GM23248 (cell line): ENCODE measurements around the gene FHOD3. TPM values are rescaled to one million over a fixed set of nuclear protein-coding genes. Genes with fewer than 3 reads are reported as not detected.

ENCODE experiments used
- DNase-seq: peaks from one replicate; pipeline ENCODE4 v3.0.0-alpha.2; 2015
- H2AFZ ChIP-seq: fragments of 200-600 bp; sonication (generic); 2 replicates; pipeline ENCODE4 v1.6.1; 2016; ENCODE audit warnings: antibody characterized with exemption
- H3F3A ChIP-seq: fragments of 200-600 bp; sonication (generic); 2 replicates; pipeline ENCODE4 v1.6.1; 2016; ENCODE audit warnings: mild to moderate bottlenecking, antibody characterized with exemption, mixed run types; ENCODE audit not compliant: insufficient read depth
- H3K27ac ChIP-seq: fragments of 200-600 bp; sonication (generic); 2 replicates; pipeline ENCODE4 v1.5.1; 2016; ENCODE audit warnings: mild to moderate bottlenecking
- H3K27me3 ChIP-seq: fragments of 200-600 bp; sonication (generic); replicated peaks from 2 replicates; pipeline ENCODE4 v1.6.1; 2016; ENCODE audit warnings: mild to moderate bottlenecking; ENCODE audit not compliant: insufficient read depth
- H3K36me3 ChIP-seq: fragments of 200-600 bp; sonication (generic); 2 replicates; pipeline ENCODE4 v1.6.1; 2016; ENCODE audit warnings: low read depth, mild to moderate bottlenecking
- H3K4me1 ChIP-seq: fragments of 200-600 bp; sonication (generic); 2 replicates; pipeline ENCODE4 v1.6.1; 2016; ENCODE audit warnings: mild to moderate bottlenecking; ENCODE audit not compliant: insufficient read depth
- H3K4me2 ChIP-seq: fragments of 200-600 bp; sonication (generic); one replicate; pipeline ENCODE4 v1.6.1; 2016; ENCODE audit warnings: mild to moderate bottlenecking; ENCODE audit not compliant: unreplicated experiment
- H3K4me3 ChIP-seq: fragments of 200-600 bp; sonication (generic); 2 replicates; pipeline ENCODE4 v1.5.1; 2016; ENCODE audit warnings: mild to moderate bottlenecking
- H3K79me2 ChIP-seq: fragments of 200-600 bp; sonication (generic); 2 replicates; pipeline ENCODE4 v1.6.1; 2016; ENCODE audit warnings: mild to moderate bottlenecking; ENCODE audit not compliant: insufficient read depth
- H3K9ac ChIP-seq: fragments of 200-600 bp; sonication (generic); 2 replicates; pipeline ENCODE4 v1.6.1; 2016; ENCODE audit warnings: mild to moderate bottlenecking
- H3K9me2 ChIP-seq: fragments of 200-600 bp; sonication (generic); 2 replicates; pipeline ENCODE4 v1.6.1; 2016; ENCODE audit warnings: mixed run types, mild to moderate bottlenecking, moderate library complexity; ENCODE audit not compliant: insufficient read depth
- H3K9me3 ChIP-seq: fragments of 200-600 bp; sonication (generic); one replicate; pipeline ENCODE4 v1.6.1; 2017; ENCODE audit warnings: low read depth
- H4K20me1 ChIP-seq: fragments of 200-600 bp; sonication (generic); 2 replicates; pipeline ENCODE4 v1.6.0; 2016; ENCODE audit not compliant: insufficient read depth
- EZH2 ChIP-seq: fragments of 200-600 bp; sonication (generic); IDR thresholded peaks from 2 replicates; pipeline ENCODE4 v1.6.1; 2018; ENCODE audit warnings: antibody characterized with exemption, mild to moderate bottlenecking; ENCODE audit not compliant: insufficient read depth, poor library complexity, severe bottlenecking
- EZH2phosphoT487 ChIP-seq: fragments of 200-600 bp; sonication (generic); IDR thresholded peaks from 2 replicates; pipeline ENCODE4 v1.6.1; 2018; ENCODE audit warnings: antibody characterized with exemption, moderate library complexity, mild to moderate bottlenecking, low read depth; ENCODE audit not compliant: insufficient read depth
- WGBS, 2 experiments: methylation state at CpG; one replicate each; pipeline ENCODE4 v1.1.6; 2015 to 2017; ENCODE audit warnings: low lambda C conversion rate in 2 of 2, low coverage in 1 of 2; ENCODE audit errors: missing lambda C conversion rate in 2 of 2; 5-methylcytosine and 5-hydroxymethylcytosine counted together
- in situ Hi-C: fragments of 300-500 bp; cut with MboI; formaldehyde crosslinking; loops from 2 replicates; pipeline ENCODE4 v1.15.0; 2020
- polyA plus RNA-seq: library from polyadenylated mRNA; unstranded; fragments of >200 nt; fragmentation: Nextera tagmentation; extraction: Ambion mirVana; gene quantifications from 2 replicates; pipeline ENCODE4 v1.2.1, GENCODE V29; 2016
- total RNA-seq: library from RNA; depleted of rRNA; stranded (reverse); fragments of >200 nt; shearing (Covaris generic); gene quantifications from 2 replicates; pipeline ENCODE4 v1.2.3, GENCODE V29; 2014

The FHOD3 gene
- total and polyA plus RNA-seq, 2 experiments from 2014 or later = 1.6 to 10.1 TPM

- Histone ChIP-seq H3K4me3 (no peak overlapping the region), H3F3A (peaks cover 10% of the 10 kb centered on the region; the same call in 1 of the 2 replicates), H3K36me3 (no peaks in the 10 kb centered on the region), H3K27ac (no peak overlapping the region), H3K4me1 (peaks cover 19% of the 10 kb centered on the region), H2AFZ (no peak overlapping the region), H3K9me3 (no peaks in the 10 kb centered on the region), H3K9ac (no peak overlapping the region), H3K4me2 (no peak overlapping the region), H4K20me1 (no peaks in the 10 kb centered on the region), H3K79me2 (no peaks in the 10 kb centered on the region), H3K27me3 (no peaks in the 10 kb centered on the region), H3K9me2 (no peaks in the 10 kb centered on the region)
- 92 to 96% methylated on average over 18 to 19 of the region's 19 CpGs for WGBS, 2 experiments
- TF ChIP-seq EZH2 (no peak), EZH2phosphoT487 (no peak)
- in situ Hi-C loops = no loop called here
- no peak for DNase-seq
These were observed 327.9 kb downstream of the FHOD3 start for GRCh38 chr18:36625386-36625785.

GRCh38 chr18:36627637-36628036 is 330.1 kb downstream of the FHOD3 start:
- Histone ChIP-seq H3K79me2 (no peaks in the 10 kb centered on the region), H3K9ac (no peak overlapping the region), H3K4me1 (peaks cover 19% of the 10 kb centered on the region), H4K20me1 (no peaks in the 10 kb centered on the region), H3K4me3 (no peak overlapping the region), H2AFZ (no peak overlapping the region), H3K27me3 (no peaks in the 10 kb centered on the region), H3K9me2 (no peaks in the 10 kb centered on the region), H3K9me3 (no peaks in the 10 kb centered on the region), H3K4me2 (no peak overlapping the region), H3K27ac (no peak overlapping the region), H3K36me3 (no peaks in the 10 kb centered on the region), H3F3A (peaks cover 10% of the 10 kb centered on the region; the same call in 1 of the 2 replicates)
- DNase-seq = no peak
- in situ Hi-C loops = no loop called here
- TF ChIP-seq EZH2phosphoT487 (no peak), EZH2 (no peak)
- WGBS, 2 experiments = 94 to 96% methylated on average over 6 of the region's 6 CpGs

GRCh38 chr18:36628435-36629137 is 331.1 kb downstream of the FHOD3 start:
- no peaks in the 10 kb centered on the region for H3K27me3 ChIP-seq
- DNase-seq = peak; percentile 90
- peak overlapping the region; percentile 71 for H3K9ac ChIP-seq
- peaks cover 17% of the 10 kb centered on the region for H3K4me1 ChIP-seq
- H3F3A ChIP-seq = peaks cover 10% of the 10 kb centered on the region; the same call in 1 of the 2 replicates
- no peaks in the 10 kb centered on the region for H3K9me2 ChIP-seq
- WGBS, 2 experiments = 0 to 5% methylated on average over 2 of the region's 2 CpGs
- H3K9me3 ChIP-seq = no peaks in the 10 kb centered on the region
- no peaks in the 10 kb centered on the region for H3K36me3 ChIP-seq
- H2AFZ ChIP-seq = peak overlapping the region; percentile 73
- H4K20me1 ChIP-seq = no peaks in the 10 kb centered on the region
- H3K27ac ChIP-seq = peak overlapping the region; percentile 85
- peak overlapping the region; percentile 48 for H3K4me3 ChIP-seq
- H3K4me2 ChIP-seq = peak overlapping the region; percentile 83
- in situ Hi-C loops = no loop called here
- no peak for TF ChIP-seq EZH2
- no peaks in the 10 kb centered on the region for H3K79me2 ChIP-seq

GRCh38 chr18:36629138-36629530 is 331.6 kb downstream of the FHOD3 start:
- Histone ChIP-seq H3K4me3 (peak overlapping the region; percentile 48), H3K4me1 (peaks cover 17% of the 10 kb centered on the region), H3F3A (peaks cover 10% of the 10 kb centered on the region; the same call in 1 of the 2 replicates), H3K4me2 (peak overlapping the region; percentile 83), H3K36me3 (no peaks in the 10 kb centered on the region), H4K20me1 (no peaks in the 10 kb centered on the region), H3K9me3 (no peaks in the 10 kb centered on the region), H3K9me2 (no peaks in the 10 kb centered on the region), H2AFZ (peak overlapping the region; percentile 73), H3K9ac (peak overlapping the region; percentile 71), H3K27me3 (no peaks in the 10 kb centered on the region), H3K27ac (peak overlapping the region; percentile 85), H3K79me2 (no peaks in the 10 kb centered on the region)
- 30 to 38% methylated on average over 4 of the region's 4 CpGs for WGBS, 2 experiments
- DNase-seq = no peak
- in situ Hi-C loops = no loop called here
- TF ChIP-seq EZH2 (no peak), EZH2phosphoT487 (no peak)
